ENCODE results near the gene TTC34. TPM values are rescaled to one million over a fixed set of nuclear protein-coding genes. Genes with fewer than 3 reads are reported as not detected.

TTC34 gene
- total and polyA plus RNA-seq, 2 donors from 2014 or later: 0.15 to 2.4 TPM

GRCh38 chr1:2847086-2847985, 45.8 kb upstream of the TTC34 start:
- H3K27me3 ChIP-seq (ENCODE audit: control insufficient read depth, insufficient read depth, low read length): peaks cover 3% of the 10 kb centered on the region

DNA sequence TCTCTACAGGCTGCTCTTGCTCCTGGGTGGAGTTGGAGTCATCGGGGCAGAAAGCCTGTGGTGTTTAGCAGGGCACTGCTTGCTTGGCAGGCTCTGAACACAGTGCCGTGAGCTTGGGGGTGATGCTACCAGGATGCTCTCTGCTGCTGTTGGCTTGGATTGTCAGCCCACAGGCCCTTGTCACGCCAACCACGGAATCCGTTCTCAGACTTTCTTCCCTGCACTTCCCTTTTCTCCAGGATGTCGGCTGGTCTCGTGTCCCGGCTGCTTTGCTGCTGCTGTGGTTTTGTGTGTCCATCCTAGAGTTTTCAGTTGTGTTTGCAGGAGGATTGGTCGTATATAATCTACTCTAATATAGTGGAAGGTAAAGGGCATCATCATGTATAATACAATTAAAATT, 44.4 kb upstream of the TTC34 start:
- no peaks in the 10 kb centered on the region for H3K36me3 ChIP-seq (ENCODE audit: control insufficient read depth in 2 of 3, insufficient read depth in 3 of 3, low read length in 3 of 3)
- peaks cover 0 to 5% (median 2%) of the 10 kb centered on the region in 3 donors for H3K9me3 ChIP-seq (ENCODE audit: control insufficient read depth in 2 of 3, insufficient read depth in 1 of 3, low read length in 3 of 3)
- peaks cover 3% of the 10 kb centered on the region for H3K27me3 ChIP-seq (ENCODE audit: control insufficient read depth, insufficient read depth, low read length)
- no peaks in the 10 kb centered on the region for H3K4me1 ChIP-seq (ENCODE audit: control insufficient read depth in 2 of 3, insufficient read depth in 2 of 3, low read depth in 1 of 3, low read length in 3 of 3)
- intact Hi-C loops (cut with DNase I): no loop called here
- FAIRE-seq (no peak), DNase-seq (peak in 1 of 5 donors; percentile 26)
- no peak overlapping the region for H3K4me3 ChIP-seq (ENCODE audit: low read length in 3 of 3)
- TF ChIP-seq CTCF (IDR thresholded peaks at IDR 0.05; ENCODE audit: borderline replicate concordance, extremely low read depth, insufficient read depth): no peak
- no peak overlapping the region for H3K9ac ChIP-seq (ENCODE audit: low read length in 3 of 3)
- no peak overlapping the region for H3K27ac ChIP-seq (ENCODE audit: low read depth in 2 of 2, low read length in 2 of 2)

More at GRCh38 chr1:2847086-2847985, 45.8 kb upstream of the TTC34 start:
- Histone ChIP-seq H3K36me3 (ENCODE audit: control insufficient read depth in 2 of 3, insufficient read depth in 3 of 3, low read length in 3 of 3) (no peaks in the 10 kb centered on the region), H3K4me1 (ENCODE audit: control insufficient read depth in 2 of 3, insufficient read depth in 2 of 3, low read depth in 1 of 3, low read length in 3 of 3) (no peaks in the 10 kb centered on the region), H3K4me3 (ENCODE audit: low read length in 3 of 3) (no peak overlapping the region), H3K27ac (ENCODE audit: low read depth in 2 of 2, low read length in 2 of 2) (no peak overlapping the region), H3K9me3 (ENCODE audit: control insufficient read depth in 2 of 3, insufficient read depth in 1 of 3, low read length in 3 of 3) (peaks cover 0 to 5% (median 2%) of the 10 kb centered on the region in 3 donors), H3K9ac (ENCODE audit: low read length in 3 of 3) (no peak overlapping the region)
- intact Hi-C loops (cut with DNase I): no loop called here
- no peak for TF ChIP-seq CTCF (IDR thresholded peaks at IDR 0.05; ENCODE audit: borderline replicate concordance, extremely low read depth, insufficient read depth)
- DNase-seq (peak in 1 of 5 donors; percentile 56), FAIRE-seq (no peak)

DNA sequence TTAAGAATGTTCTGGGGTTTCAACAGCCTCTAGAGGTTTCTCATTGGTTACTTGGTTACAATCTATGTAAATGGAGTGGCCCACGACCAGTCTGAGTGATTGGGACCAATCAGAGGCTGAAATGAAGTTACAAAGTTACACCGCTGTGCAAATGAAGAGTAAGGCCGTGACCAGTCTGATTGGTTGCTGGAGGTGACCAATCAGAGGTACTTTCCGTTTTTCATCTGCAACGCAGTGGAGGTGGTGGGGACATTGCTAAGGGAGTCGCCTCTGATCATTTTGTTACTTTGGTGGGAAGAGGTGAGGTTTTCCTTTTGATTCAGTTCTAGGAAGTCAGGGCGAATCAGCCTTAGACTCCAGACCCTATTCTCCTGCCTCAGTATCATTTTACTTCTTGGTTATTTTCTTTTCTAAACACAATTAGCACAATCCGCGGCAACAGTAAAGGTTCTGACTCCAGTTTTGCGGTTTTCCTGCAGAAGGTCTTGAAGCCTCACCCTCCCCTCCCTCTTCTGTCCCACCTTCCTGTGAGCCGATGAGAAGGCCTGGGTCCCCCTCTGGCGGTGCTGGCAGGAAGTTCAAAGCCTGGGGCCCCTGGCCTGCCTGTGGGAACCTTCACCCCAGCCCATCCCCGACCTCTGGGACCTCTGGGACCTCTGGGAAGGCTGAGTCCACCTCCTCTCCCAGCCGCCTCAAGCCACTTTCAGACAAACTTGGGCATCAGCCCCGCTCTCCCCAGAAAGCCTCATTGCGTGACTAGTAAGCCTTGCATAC, 38.7 kb upstream of the TTC34 start:
- H3K27me3 ChIP-seq (ENCODE audit: control insufficient read depth, insufficient read depth, low read length): no peaks in the 10 kb centered on the region
- no peak overlapping the region for H3K27ac ChIP-seq (ENCODE audit: low read depth in 2 of 2, low read length in 2 of 2)
- no peaks in the 10 kb centered on the region for H3K36me3 ChIP-seq (ENCODE audit: control insufficient read depth in 2 of 3, insufficient read depth in 3 of 3, low read length in 3 of 3)
- no peak overlapping the region for H3K9ac ChIP-seq (ENCODE audit: low read length in 3 of 3)
- intact Hi-C loops (cut with DNase I): no loop called here
- no peak for FAIRE-seq
- DNase-seq: peak in 1 of 5 donors; percentile 49
- H3K4me1 ChIP-seq (ENCODE audit: control insufficient read depth in 2 of 3, insufficient read depth in 2 of 3, low read depth in 1 of 3, low read length in 3 of 3): no peaks in the 10 kb centered on the region
- H3K9me3 ChIP-seq (ENCODE audit: control insufficient read depth in 2 of 3, insufficient read depth in 1 of 3, low read length in 3 of 3): peaks cover 0 to 5% (median under 1%) of the 10 kb centered on the region in 3 donors
- no peak overlapping the region for H3K4me3 ChIP-seq (ENCODE audit: low read length in 3 of 3)
- no peak for TF ChIP-seq CTCF (IDR thresholded peaks at IDR 0.05; ENCODE audit: borderline replicate concordance, extremely low read depth, insufficient read depth)
